Common myeloid progenitor, CD34-positive (primary cell): Measurements from ENCODE around the gene SH3GLB2.
"Not testable (repeated sequence)": the region's sequence is repeated elsewhere in the genome, so short reads cannot be mapped to it uniquely, and the experiment has no call there.

Experiments used
- CTCF ChIA-PET: fragments of 350-600 bp; sonication (Branson Sonifier 250); formaldehyde crosslinking; loops from one replicate; lab custom pipeline; 2021; ENCODE audit warnings: antibody characterized with exemption; lab: Charles Lee
- POLR2A ChIA-PET: fragments of 350-600 bp; sonication (Branson Sonifier 250); formaldehyde crosslinking; loops from one replicate; lab custom pipeline; 2021; ENCODE audit warnings: antibody characterized with exemption; lab: Charles Lee
- DNase-seq, 3 donors: peaks; one replicate each; pipeline versions ENCODE4 v3.0.0 to v3.0.0-alpha.2; 2013
- H3K27ac ChIP-seq, 2 experiments: 1 replicate in 1 of 2; 2 replicates in 1 of 2; pipeline ENCODE4 v1.7.0; 2013; ENCODE audit warnings: inconsistent platforms in 2 of 2, low read length in 2 of 2, mild to moderate bottlenecking in 2 of 2, low read depth in 1 of 2, moderate library complexity in 1 of 2; ENCODE audit not compliant: severe bottlenecking in 2 of 2, insufficient read depth in 1 of 2, poor library complexity in 1 of 2
- H3K27me3 ChIP-seq, 5 experiments: replicated peaks in 2 of 5; 1 replicate in 3 of 5; 2 replicates in 2 of 5; pipeline versions ENCODE4 v1.6.1 to v1.7.0; 2013; ENCODE audit warnings: low read length in 4 of 5, mild to moderate bottlenecking in 2 of 5, moderate library complexity in 2 of 5, inconsistent platforms in 1 of 5; ENCODE audit not compliant: insufficient read depth in 5 of 5, control insufficient read depth in 4 of 5
- H3K36me3 ChIP-seq, 4 experiments: 1 replicate in 2 of 4; 2 replicates in 2 of 4; pipeline versions ENCODE4 v1.6.1 to v1.7.0; 2013; ENCODE audit warnings: low read length in 3 of 4, control low read depth in 1 of 4, mild to moderate bottlenecking in 1 of 4; ENCODE audit not compliant: control insufficient read depth in 4 of 4, insufficient read depth in 4 of 4
- H3K4me1 ChIP-seq, 4 experiments: 1 replicate in 3 of 4; 2 replicates in 1 of 4; pipeline versions ENCODE4 v1.6.1 to v1.7.1; 2013; ENCODE audit warnings: low read length in 3 of 4, mild to moderate bottlenecking in 3 of 4, control low read depth in 1 of 4, inconsistent platforms in 1 of 4, moderate library complexity in 1 of 4; ENCODE audit not compliant: control insufficient read depth in 4 of 4, insufficient read depth in 4 of 4; ENCODE audit errors: control extremely low read depth in 1 of 4
- H3K4me3 ChIP-seq, 7 experiments: 1 replicate in 4 of 7; 2 replicates in 3 of 7; pipeline versions ENCODE4 v1.5.1 to v1.7.0; 2013; ENCODE audit warnings: mild to moderate bottlenecking in 7 of 7, low read length in 6 of 7, moderate library complexity in 6 of 7, inconsistent platforms in 2 of 7, low read depth in 2 of 7, control low read depth in 1 of 7; ENCODE audit not compliant: insufficient read depth in 4 of 7, control insufficient read depth in 1 of 7; ENCODE audit errors: extremely low read depth in 1 of 7
- H3K9me3 ChIP-seq, 5 experiments: 1 replicate in 4 of 5; 2 replicates in 1 of 5; pipeline versions ENCODE4 v1.6.1 to v1.7.1; 2013; ENCODE audit warnings: low read length in 4 of 5, mild to moderate bottlenecking in 2 of 5, inconsistent platforms in 1 of 5, low read depth in 1 of 5, moderate library complexity in 1 of 5; ENCODE audit not compliant: control insufficient read depth in 4 of 5, insufficient read depth in 2 of 5; ENCODE audit errors: control extremely low read depth in 1 of 5
- whole genome bisulfite sequencing: methylation state at CpG from one replicate; pipeline ENCODE4 v1.1.5; 2013; ENCODE audit not compliant: insufficient coverage; 5-methylcytosine and 5-hydroxymethylcytosine counted together

SH3GLB2 gene

DNA sequence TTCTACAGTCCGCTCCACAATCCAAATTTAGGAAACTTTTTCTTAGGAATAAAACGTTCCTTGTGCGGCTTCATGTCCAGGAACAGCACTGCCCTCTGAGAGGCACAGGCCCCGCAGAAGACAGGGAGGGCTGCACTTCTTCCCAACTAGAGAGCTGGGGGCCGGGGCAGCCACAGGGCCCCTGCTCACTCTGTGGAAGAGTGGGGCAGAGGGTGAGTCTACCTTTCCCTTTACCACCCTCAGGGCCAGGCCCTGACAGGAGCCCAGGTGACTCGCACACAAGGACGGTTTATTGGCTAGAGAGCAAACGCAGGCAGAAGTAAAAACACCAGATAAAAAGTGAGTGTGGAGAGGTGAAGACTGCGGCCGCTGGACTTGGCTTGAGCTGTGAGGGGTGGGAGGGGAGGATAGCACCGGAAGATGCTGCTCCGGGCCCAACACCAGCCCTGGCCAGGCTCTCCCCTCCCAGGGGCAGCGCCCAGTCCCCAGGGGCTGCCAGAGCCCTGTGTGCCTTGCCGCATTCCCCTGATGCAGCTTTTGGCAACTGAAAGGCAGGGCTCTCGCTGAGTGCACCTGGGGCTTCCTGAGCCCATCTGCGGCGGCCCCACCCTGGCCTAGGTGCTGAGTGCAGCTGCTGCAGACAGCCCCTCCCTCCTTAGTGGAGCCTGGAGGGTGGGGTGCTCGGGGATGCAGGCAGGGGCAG, 20.2 kb downstream of the SH3GLB2 start:
- Histone ChIP-seq H3K9me3 (no peaks in the 10 kb centered on the region), H3K27ac (no peak overlapping the region), H3K4me1 (no peaks in the 10 kb centered on the region), H3K27me3 (no peaks in the 10 kb centered on the region), H3K4me3 (no peak overlapping the region), H3K36me3 (peaks cover 7 to 84% (median 48%) of the 10 kb centered on the region in 4 experiments)
- WGBS, result 100% methylated on average over 13 of the region's 18 CpGs
- CTCF ChIA-PET, result interaction anchor here (0.8 to 5.8 kb wide), 5 partner anchors 12 to 24 kb away, joined by 3 to 30 read pairs (median 4); no protein-coding TSS in a partner anchor
- POLR2A ChIA-PET, result no interaction called here
- DNase-seq, result no peak

DNA sequence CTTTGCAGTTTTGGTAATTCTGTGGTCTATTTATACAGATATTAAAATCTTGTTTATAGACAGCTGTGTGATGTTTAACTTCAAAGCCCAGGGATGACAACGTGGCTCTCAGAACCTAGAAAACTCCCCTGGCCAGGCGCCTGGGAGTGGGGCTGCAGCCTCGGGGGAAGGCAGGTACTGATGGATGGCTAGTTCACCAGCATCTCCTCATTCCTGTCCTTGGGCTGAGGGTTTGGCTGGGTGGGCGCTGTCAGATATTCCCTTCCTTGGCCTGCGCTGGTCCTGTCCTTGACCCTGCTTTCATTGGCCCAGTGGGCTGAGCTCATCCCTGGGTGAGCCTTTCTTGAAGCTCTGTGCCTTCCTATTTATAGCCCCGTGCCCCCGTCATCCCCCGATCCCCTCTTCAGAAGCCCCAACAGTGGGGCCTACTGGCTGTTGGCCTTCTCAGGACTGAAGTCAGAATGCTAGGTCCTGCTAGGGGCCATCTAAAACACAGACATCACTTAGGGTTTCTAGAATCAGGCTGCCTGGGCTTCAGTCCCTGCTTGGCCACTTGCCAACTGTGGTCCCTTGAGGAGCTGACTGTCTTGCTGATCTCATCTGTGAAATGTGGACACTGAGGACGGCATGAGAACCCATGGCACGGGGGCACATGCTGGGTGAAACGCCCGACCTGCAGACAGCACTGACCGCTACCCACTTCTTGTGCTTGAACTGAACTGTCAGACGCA, 20.9 kb downstream of the SH3GLB2 start:
- Histone ChIP-seq H3K9me3 (no peaks in the 10 kb centered on the region), H3K27ac (no peak overlapping the region), H3K4me1 (no peaks in the 10 kb centered on the region), H3K36me3 (peaks cover 12 to 84% (median 52%) of the 10 kb centered on the region in 4 experiments), H3K27me3 (no peaks in the 10 kb centered on the region), H3K4me3 (no peak overlapping the region)
- ChIA-PET CTCF (interaction anchor here (0.6 to 5.8 kb wide), 7 partner anchors 11 to 91 kb away, joined by 3 to 30 read pairs (median 3); no protein-coding TSS in a partner anchor), POLR2A (no interaction called here)
- 100% methylated on average over 13 of the region's 14 CpGs for WGBS
- no peak for DNase-seq

DNA sequence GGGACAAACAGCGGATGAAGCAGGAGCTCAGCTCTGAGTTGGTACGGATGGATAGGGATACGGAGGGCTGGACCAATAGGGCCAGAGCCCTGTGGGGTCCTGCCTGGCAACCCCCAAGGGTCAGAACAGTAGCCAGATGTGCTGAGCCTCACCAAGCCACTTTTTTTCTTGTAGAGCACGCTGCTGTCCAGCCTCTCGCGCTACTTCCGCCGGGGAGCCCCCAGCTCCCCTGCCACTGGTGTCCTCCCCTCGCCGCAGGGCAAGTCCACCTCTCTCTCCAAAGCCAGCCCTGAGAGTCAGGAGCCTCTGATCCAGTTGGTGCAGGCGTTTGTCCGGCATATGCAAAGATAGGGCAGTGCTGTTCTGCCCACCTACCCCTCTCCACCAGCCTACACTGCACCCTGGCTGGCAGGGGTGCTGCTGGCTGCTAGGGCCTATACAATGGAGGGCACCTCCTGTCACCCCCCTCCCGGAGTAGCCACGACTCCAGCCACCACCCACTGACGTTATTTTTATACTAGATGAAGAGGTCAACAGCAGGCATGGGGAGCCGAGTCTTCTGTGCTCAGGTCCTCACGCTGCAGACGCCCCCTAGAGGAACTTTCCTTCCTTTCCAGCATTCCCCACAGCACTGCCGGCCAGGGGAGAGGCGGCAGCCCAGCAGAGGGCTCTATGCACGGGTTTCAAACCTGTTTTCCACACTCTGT, 21.6 kb downstream of the SH3GLB2 start:
- Histone ChIP-seq H3K4me1 (no peaks in the 10 kb centered on the region), H3K27me3 (no peaks in the 10 kb centered on the region), H3K9me3 (no peaks in the 10 kb centered on the region), H3K27ac (no peak overlapping the region), H3K36me3 (peaks cover 15 to 85% (median 57%) of the 10 kb centered on the region in 4 experiments), H3K4me3 (no peak overlapping the region)
- POLR2A ChIA-PET, result no interaction called here
- WGBS, result 77% methylated on average over 4 of the region's 21 CpGs
- DNase-seq, result peak; percentile 58 to 76 (median 66)
- CTCF ChIA-PET, result interaction anchor here (0.6 to 5.8 kb wide), 12 partner anchors 10 to 412 kb away, joined by 3 to 30 read pairs (median 4); no protein-coding TSS in a partner anchor

GRCh38 chr9:129005336-129005997, 22.7 kb downstream of the SH3GLB2 start:
- DNase-seq, result no peak
- ChIA-PET CTCF (interaction anchor here (0.6 to 5.8 kb wide), 14 partner anchors 8 to 507 kb away, joined by 3 to 30 read pairs (median 4); no protein-coding TSS in a partner anchor), POLR2A (no interaction called here)
- H3K27ac ChIP-seq, result no peak overlapping the region
- no peaks in the 10 kb centered on the region for H3K27me3 ChIP-seq
- no peaks in the 10 kb centered on the region for H3K4me1 ChIP-seq
- 98% methylated on average over 6 of the region's 10 CpGs for WGBS
- peaks cover 15 to 83% (median 58%) of the 10 kb centered on the region in 4 experiments for H3K36me3 ChIP-seq
- no peak overlapping the region for H3K4me3 ChIP-seq
- no peaks in the 10 kb centered on the region for H3K9me3 ChIP-seq

- POLR2A ChIA-PET, result interaction anchor here (0.7 kb wide), 1 partner anchor 728 kb away, joined by 6 read pairs; the partner anchor contains the start of genes GOLGA2 and SWI5
- not testable (repeated sequence) for H3K27me3 ChIP-seq, DNase-seq, H3K4me3 ChIP-seq, H3K9me3 ChIP-seq, H3K27ac ChIP-seq, H3K4me1 ChIP-seq
- CTCF ChIA-PET, result interaction anchor here (0.7 to 5.8 kb wide), 4 partner anchors 8 to 66 kb away, joined by 3 to 30 read pairs (median 4); no protein-coding TSS in a partner anchor
- no CpG with 5 or more reads among the region's 6 CpGs for WGBS
- peaks cover 24 to 87% (median 67%) of the 10 kb centered on the region in 4 experiments for H3K36me3 ChIP-seq
These were observed 24.0 kb downstream of the SH3GLB2 start for GRCh38 chr9:129004173-129004572.

- DNase-seq, result no peak
- CTCF ChIA-PET, result interaction anchor here (1.2 to 5.8 kb wide), 3 partner anchors 7 to 10 kb away, joined by 4 to 30 read pairs (median 4); no protein-coding TSS in a partner anchor
- H3K36me3 ChIP-seq, result peaks cover 32 to 85% (median 68%) of the 10 kb centered on the region in 4 experiments
- 99% methylated on average over 9 of the region's 9 CpGs for WGBS
- no peaks in the 10 kb centered on the region for H3K9me3 ChIP-seq
- no peaks in the 10 kb centered on the region for H3K4me1 ChIP-seq
- no peak overlapping the region for H3K4me3 ChIP-seq
- H3K27ac ChIP-seq, result no peak overlapping the region
- H3K27me3 ChIP-seq, result no peaks in the 10 kb centered on the region
- POLR2A ChIA-PET, result no interaction called here
These were observed 25.1 kb downstream of the SH3GLB2 start for GRCh38 chr9:129002992-129003391.
